Measurements from ENCODE around the gene BTG3.

The BTG3 gene

GRCh38 chr21:17545007-17545406 is 67.7 kb downstream of the BTG3 start:
- in situ Hi-C loops (cut with HindIII; ENCODE audit: low pct_ligation_motif_present, low pct_unique_long_range_greater_than_20kb, low sequenced_read_pairs), result no loop called here
- DNase-seq, result no peak
